Sigmoid colon (tissue), 7 donors: Measurements from ENCODE around the gene COG7. TPM values are rescaled to one million over a fixed set of nuclear protein-coding genes. Genes with fewer than 3 reads are reported as not detected.
"Not testable (repeated sequence)": the region's sequence is repeated elsewhere in the genome, so short reads cannot be mapped to it uniquely, and the experiment has no call there.

ENCODE experiments used
- DNase-seq: peaks from one replicate; pipeline ENCODE4 v3.0.0-alpha.2; 2019
- H3K27ac ChIP-seq, 4 donors: fragments of 200-600 bp; sonication (generic); one replicate each; pipeline ENCODE4 v1.5.1; 2016 to 2019; ENCODE audit warnings: mild to moderate bottlenecking in 1 of 4
- H3K27me3 ChIP-seq, 3 donors: fragments of 200-600 bp; sonication (generic); one replicate each; pipeline ENCODE4 v1.5.1; 2019; ENCODE audit warnings: mild to moderate bottlenecking in 1 of 3
- H3K36me3 ChIP-seq, 4 donors: fragments of 200-600 bp; sonication (generic); one replicate each; pipeline ENCODE4 v1.5.1; 2016 to 2019
- H3K4me1 ChIP-seq, 4 donors: fragments of 200-600 bp; sonication (generic); one replicate each; pipeline ENCODE4 v1.5.1; 2017 to 2019
- H3K4me3 ChIP-seq, 4 donors: fragments of 200-600 bp; sonication (generic); one replicate each; pipeline ENCODE4 v1.5.1; 2017 to 2019; ENCODE audit warnings: mild to moderate bottlenecking in 2 of 4, moderate library complexity in 1 of 4
- H3K9me3 ChIP-seq, 4 donors: fragments of 200-600 bp in 3 of 4; sonication (generic) in 3 of 4; one replicate each; pipeline versions ENCODE4 v1.5.1 to v1.6.1; 2013 to 2019
- CTCF ChIP-seq, 4 experiments: fragments of 450-650 bp in 3 of 4; fragments of 200-600 bp in 1 of 4; IDR thresholded peaks; one replicate each; pipeline ENCODE4 v1.5.1; 2016 to 2019; ENCODE audit warnings: antibody characterized with exemption in 4 of 4, mild to moderate bottlenecking in 3 of 4, moderate library complexity in 2 of 4
- EP300 ChIP-seq, 4 donors: sonication (generic); formaldehyde crosslinking; IDR thresholded peaks; one replicate each; pipeline ENCODE4 v1.6.1; 2017; ENCODE audit warnings: antibody characterized with exemption in 4 of 4
- POLR2A ChIP-seq, 2 donors: fragments of 450-650 bp; IDR thresholded peaks; one replicate each; pipeline ENCODE4 v1.6.1; 2016; ENCODE audit warnings: antibody characterized with exemption in 2 of 2, mild to moderate bottlenecking in 2 of 2, moderate library complexity in 2 of 2
- POLR2AphosphoS5 ChIP-seq, 4 donors: sonication (generic); formaldehyde crosslinking; IDR thresholded peaks; one replicate each; pipeline ENCODE4 v1.6.1; 2017; ENCODE audit warnings: antibody characterized with exemption in 4 of 4
- WGBS, 2 donors: extraction: QIAGEN DNeasy Blood & Tissue Kit; methylation state at CpG; one replicate each; pipeline ENCODE4 v1.1.7; 2013; 5-methylcytosine and 5-hydroxymethylcytosine counted together
- intact Hi-C: fragments of 100-400 bp; cut with DNase I; formaldehyde crosslinking; loops from one replicate; pipeline ENCODE4 v1.15.1; 2023
- polyA plus RNA-seq, 3 donors: library from polyadenylated mRNA; stranded (reverse); fragments of 200-250 nt; gene quantifications; one replicate each; pipeline ENCODE4 v1.2.3, GENCODE V29; 2013
- total RNA-seq, 4 donors: library from RNA; depleted of rRNA; stranded (reverse); fragments of >200 nt; gene quantifications; one replicate each; pipeline ENCODE4 v1.1.0, GENCODE V29; 2016
- donor health status: healthy with polysubstance abuse.
- donor health status: Bipolar disorder and iron deficiency.
- donor health status: healthy.

The COG7 gene
- total and polyA plus RNA-seq, 7 donors: 12.0 to 26.0 (median 17.4) TPM

- Histone ChIP-seq H3K27me3 (no peaks in the 10 kb centered on the region), H3K9me3 (no peaks in the 10 kb centered on the region), H3K36me3 (peaks cover 21 to 68% (median 42%) of the 10 kb centered on the region in 4 donors), H3K4me1 (peaks cover 0 to 10% (median 6%) of the 10 kb centered on the region in 4 donors), H3K4me3 (no peak overlapping the region), H3K27ac (no peak overlapping the region)
- intact Hi-C loops: no loop called here
- 91 to 93% methylated on average over 4 of the region's 4 CpGs for WGBS, 2 donors
- DNase-seq: no peak
- no peak for TF ChIP-seq CTCF (IDR thresholded peaks at IDR 0.05)
These were observed 13.3 kb upstream of the COG7 start for GRCh38 chr16:23466162-23466885.

- no peak for DNase-seq
- 95 to 98% methylated on average over 2 of the region's 2 CpGs for WGBS, 2 donors
These were observed 12.2 kb upstream of the COG7 start for GRCh38 chr16:23465179-23465578.

DNA sequence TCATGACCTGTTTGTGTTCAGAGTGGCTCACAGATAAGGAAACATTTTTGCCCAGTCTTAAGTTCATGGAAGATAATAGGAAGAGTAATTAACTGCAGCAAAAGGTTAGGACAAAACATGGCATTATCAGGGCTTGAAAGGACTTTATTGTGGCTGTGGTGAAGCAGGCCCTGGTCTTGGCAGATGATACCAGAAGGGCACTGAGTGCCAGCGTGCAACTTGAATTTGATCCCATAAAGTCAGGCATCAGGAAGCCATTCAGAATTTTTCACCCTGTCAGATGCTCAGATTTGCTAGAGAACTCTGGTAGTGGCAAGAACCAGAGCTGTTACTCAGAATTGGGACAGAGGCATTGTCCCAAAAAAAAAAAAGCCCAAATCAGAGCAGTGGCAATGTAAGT lies 11.2 kb upstream of the COG7 start:
- H3K27ac ChIP-seq: no peak overlapping the region
- WGBS, 2 donors: 80 to 84% methylated on average over 1 of the region's 1 CpG
- H3K4me1 ChIP-seq: peaks cover 0 to 10% (median 6%) of the 10 kb centered on the region in 4 donors
- no peak overlapping the region for H3K4me3 ChIP-seq
- no peak for DNase-seq
- no peaks in the 10 kb centered on the region for H3K27me3 ChIP-seq
- TF ChIP-seq CTCF (IDR thresholded peaks at IDR 0.05) (no peak), EP300 (IDR thresholded peaks at IDR 0.05) (no peak), POLR2AphosphoS5 (IDR thresholded peaks at IDR 0.05) (no peak), POLR2A (IDR thresholded peaks at IDR 0.05) (no peak)
- H3K36me3 ChIP-seq: peaks cover 10 to 47% (median 29%) of the 10 kb centered on the region in 4 donors
- no peaks in the 10 kb centered on the region for H3K9me3 ChIP-seq
- intact Hi-C loops: no loop called here

More at GRCh38 chr16:23465179-23465578, 12.2 kb upstream of the COG7 start:
- H3K9me3 ChIP-seq: no peaks in the 10 kb centered on the region
- peaks cover 20 to 57% (median 39%) of the 10 kb centered on the region in 4 donors for H3K36me3 ChIP-seq
- peak overlapping the region in 1 of 4 donors; percentile 15 for H3K27ac ChIP-seq
- no peak overlapping the region for H3K4me3 ChIP-seq
- H3K4me1 ChIP-seq: peaks cover 0 to 10% (median 6%) of the 10 kb centered on the region in 4 donors
- intact Hi-C loops: no loop called here
- no peaks in the 10 kb centered on the region for H3K27me3 ChIP-seq
- TF ChIP-seq EP300 (IDR thresholded peaks at IDR 0.05): no peak
- no peak for TF ChIP-seq POLR2AphosphoS5 (IDR thresholded peaks at IDR 0.05)

DNA sequence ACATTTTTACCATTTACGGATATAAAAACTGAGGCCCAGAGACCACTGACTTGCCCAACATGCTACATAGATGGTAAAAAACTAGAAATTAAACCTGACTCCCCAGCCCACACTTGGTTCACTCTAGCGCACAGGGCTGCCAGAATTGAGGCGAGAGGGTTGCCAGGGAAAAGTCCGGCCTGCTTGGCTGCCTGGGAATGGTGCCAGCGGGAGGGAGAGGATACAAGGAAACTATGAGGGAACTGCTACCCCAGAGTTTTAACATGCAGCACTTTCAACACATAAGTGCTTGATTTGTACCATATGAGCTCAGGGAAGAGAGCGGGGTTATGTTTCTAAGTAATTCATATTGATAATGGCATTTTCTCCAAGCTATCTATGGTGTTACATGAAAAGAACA lies 10.0 kb upstream of the COG7 start:
- DNase-seq: peak; percentile 93
- H3K27ac ChIP-seq: peak overlapping the region in 3 of 4 donors; percentile 10 to 39 (median 21)
- H3K27me3 ChIP-seq, H3K9me3 ChIP-seq, H3K4me3 ChIP-seq, intact Hi-C loops: not testable (repeated sequence)
- WGBS, 2 donors: 16 to 54% methylated on average over 5 of the region's 6 CpGs
- peaks cover 0 to 10% (median 6%) of the 10 kb centered on the region in 4 donors for H3K4me1 ChIP-seq
- peaks cover 3 to 35% (median 17%) of the 10 kb centered on the region in 4 donors for H3K36me3 ChIP-seq

- Histone ChIP-seq H3K4me1 (peaks cover 0 to 40% (median 24%) of the 10 kb centered on the region in 4 donors), H3K9me3 (no peaks in the 10 kb centered on the region), H3K36me3 (no peaks in the 10 kb centered on the region), H3K27ac (peak overlapping the region; percentile 83 to 88 (median 86)), H3K4me3 (peak overlapping the region; percentile 60 to 87 (median 78)), H3K27me3 (no peaks in the 10 kb centered on the region)
- WGBS, 2 donors: 58 to 59% methylated on average over 37 of the region's 37 CpGs
- TF ChIP-seq POLR2AphosphoS5 (IDR thresholded peaks at IDR 0.05): no peak
- no peak for TF ChIP-seq POLR2A (IDR thresholded peaks at IDR 0.05)
- no peak for TF ChIP-seq CTCF (IDR thresholded peaks at IDR 0.05)
- no peak for TF ChIP-seq EP300 (IDR thresholded peaks at IDR 0.05)
- no peak for DNase-seq
- intact Hi-C loops: loop anchor here (5.0 kb wide), 2 partner anchors 54 to 104 kb away; partner anchors contain the start of genes EARS2 and UBFD1
These were observed 506 bp upstream of the COG7 start for GRCh38 chr16:23453338-23454052.
